ENCODE data around the gene SLC2A13. TPM values are rescaled to one million over a fixed set of nuclear protein-coding genes. Genes with fewer than 3 reads are reported as not detected.

Gene SLC2A13
- total RNA-seq, 1 experiment from 2014 or later = 7.0 TPM

DNA sequence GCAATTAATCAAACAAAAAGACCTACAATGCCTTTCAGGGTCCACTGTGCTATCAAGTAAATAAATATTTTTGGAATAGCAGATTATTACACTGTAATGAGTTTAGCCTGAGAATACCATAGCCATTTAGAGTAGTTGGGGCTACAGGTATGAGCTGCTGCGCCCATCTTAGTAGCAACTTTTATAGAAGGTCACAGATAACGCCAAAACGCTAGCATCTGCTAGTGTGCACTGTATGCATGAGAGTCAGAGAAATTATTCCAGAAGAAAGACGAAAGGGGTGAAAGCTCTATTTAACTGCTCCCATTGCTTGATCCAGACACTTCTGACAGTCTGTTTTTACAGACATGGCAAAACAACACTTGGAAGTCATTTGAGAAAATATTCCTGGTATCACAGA is 48.5 kb upstream of the SLC2A13 start:
- no peaks in the 10 kb centered on the region for H3K27me3 ChIP-seq (ENCODE audit: insufficient read depth, low read length)
- H3K4me1 ChIP-seq (ENCODE audit: insufficient read depth, low read length) = no peaks in the 10 kb centered on the region
- H2BK5ac ChIP-seq (ENCODE audit: insufficient read length, low read length) = no peak overlapping the region
- no peak overlapping the region for H4K91ac ChIP-seq (ENCODE audit: insufficient read length, low read depth, low read length)
- no peaks in the 10 kb centered on the region for H3K9me3 ChIP-seq (ENCODE audit: control insufficient read depth, low read depth, low read length)
- no CpG with 5 or more reads among the region's 4 CpGs for WGBS (ENCODE audit: extremely low coverage, insufficient read length, low lambda C conversion rate)
- H3K14ac ChIP-seq (ENCODE audit: insufficient read depth, low read length) = no peak overlapping the region
- H3K79me2 ChIP-seq (ENCODE audit: insufficient read depth, low read length) = no peaks in the 10 kb centered on the region
- Mint-ChIP-seq H3K36me3 (ENCODE audit: insufficient read depth in 1 of 3, low read depth in 3 of 3) (no peaks in the 10 kb centered on the region), H3K4me1 (peaks cover 10 to 16% of the 10 kb centered on the region in 2 experiments), H3K27me3 (ENCODE audit: low read depth) (no peaks in the 10 kb centered on the region), H3K9me3 (peaks cover 4 to 6% of the 10 kb centered on the region in 2 experiments; a peak in 3 of 5 replicates), H3K27ac (no peak overlapping the region), H3K4me3 (no peak overlapping the region)
- H3K18ac ChIP-seq (ENCODE audit: insufficient read length, low read depth, low read length) = no peak overlapping the region
- no peaks in the 10 kb centered on the region for H3K79me1 ChIP-seq (ENCODE audit: insufficient read depth, low read depth, low read length, poor library complexity, severe bottlenecking)
- H2BK120ac ChIP-seq (ENCODE audit: low read depth, low read length, poor library complexity, severe bottlenecking) = no peak overlapping the region
- no peak overlapping the region for H2BK15ac ChIP-seq (ENCODE audit: low read depth, low read length)
- TF ChIP-seq, protein P1, sequence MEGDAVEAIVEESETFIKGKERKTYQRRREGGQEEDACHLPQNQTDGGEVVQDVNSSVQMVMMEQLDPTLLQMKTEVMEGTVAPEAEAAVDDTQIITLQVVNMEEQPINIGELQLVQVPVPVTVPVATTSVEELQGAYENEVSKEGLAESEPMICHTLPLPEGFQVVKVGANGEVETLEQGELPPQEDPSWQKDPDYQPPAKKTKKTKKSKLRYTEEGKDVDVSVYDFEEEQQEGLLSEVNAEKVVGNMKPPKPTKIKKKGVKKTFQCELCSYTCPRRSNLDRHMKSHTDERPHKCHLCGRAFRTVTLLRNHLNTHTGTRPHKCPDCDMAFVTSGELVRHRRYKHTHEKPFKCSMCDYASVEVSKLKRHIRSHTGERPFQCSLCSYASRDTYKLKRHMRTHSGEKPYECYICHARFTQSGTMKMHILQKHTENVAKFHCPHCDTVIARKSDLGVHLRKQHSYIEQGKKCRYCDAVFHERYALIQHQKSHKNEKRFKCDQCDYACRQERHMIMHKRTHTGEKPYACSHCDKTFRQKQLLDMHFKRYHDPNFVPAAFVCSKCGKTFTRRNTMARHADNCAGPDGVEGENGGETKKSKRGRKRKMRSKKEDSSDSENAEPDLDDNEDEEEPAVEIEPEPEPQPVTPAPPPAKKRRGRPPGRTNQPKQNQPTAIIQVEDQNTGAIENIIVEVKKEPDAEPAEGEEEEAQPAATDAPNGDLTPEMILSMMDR (conservative IDR thresholded peaks at IDR 0.05) = no peak
- H4K5ac ChIP-seq (ENCODE audit: insufficient read length, low read depth, low read length) = no peak overlapping the region
- no peaks in the 10 kb centered on the region for H4K20me1 ChIP-seq (ENCODE audit: control insufficient read depth, insufficient read depth, insufficient read length)
- H3K23me2 ChIP-seq (ENCODE audit: insufficient read length, low read depth, low read length, poor library complexity, severe bottlenecking) = no peaks in the 10 kb centered on the region
- no peak overlapping the region for H2AK5ac ChIP-seq (ENCODE audit: insufficient read length, low read length)
- H3K4me2 ChIP-seq (ENCODE audit: insufficient read depth, insufficient read length, low read length) = no peak overlapping the region
- no peak overlapping the region for H2BK20ac ChIP-seq (ENCODE audit: low read depth, low read length, poor library complexity, severe bottlenecking)
- H3T11ph ChIP-seq (ENCODE audit: low read length) = no peak overlapping the region
- no peak overlapping the region for H2AFZ ChIP-seq (ENCODE audit: low read length)
- no peak overlapping the region for H3K27ac ChIP-seq (ENCODE audit: insufficient read length, low read depth, low read length)
- no peak overlapping the region for H3K4ac ChIP-seq (ENCODE audit: low read depth, low read length)
- H3K23ac ChIP-seq (ENCODE audit: insufficient read length, low read depth, low read length) = no peak overlapping the region
- H3K9ac ChIP-seq (ENCODE audit: extremely low read depth, insufficient read length, low read length) = no peak overlapping the region
- H4K8ac ChIP-seq (replicated peaks; ENCODE audit: insufficient read length, low read depth, low read length) = no peak overlapping the region
- H2BK12ac ChIP-seq (ENCODE audit: insufficient read length, low read depth, low read length) = no peak overlapping the region
- no peak overlapping the region for H3K56ac ChIP-seq (ENCODE audit: insufficient read length, low read depth, low read length)
- DNase-seq = no peak
